Panc1 (cell line): ENCODE measurements around the gene TMEM163. TPM values are rescaled to one million over a fixed set of nuclear protein-coding genes. Genes with fewer than 3 reads are reported as not detected.

Source experiments
- ATAC-seq: fragments of 200-7000 bp; cut with Tn5 transposase; 2 replicates; pipeline ENCODE4 v1.9.1; 2020; ENCODE audit warnings: mild to moderate bottlenecking, moderate library complexity
- BruUV-seq: library from RNA; stranded (reverse); fragments of 400-500 nt; replicated peaks from 2 replicates; lab custom pipeline; 2021; lab: Mats Ljungman, UMichigan
- CTCF ChIA-PET: fragments of 300-600 bp; sonication (Branson Sonifier 250); formaldehyde crosslinking; loops from one replicate; lab custom pipeline; 2022; ENCODE audit warnings: antibody characterized with exemption; lab: Charles Lee
- POLR2A ChIA-PET: fragments of 300-600 bp; sonication (Branson Sonifier 250); formaldehyde crosslinking; loops from one replicate; lab custom pipeline; 2022; ENCODE audit warnings: antibody characterized with exemption; lab: Charles Lee
- DNase-seq: peaks from one replicate; pipeline ENCODE4 v3.0.0-alpha.2; 2010; ENCODE audit warnings: low read depth, low spot score
- H3K27ac ChIP-seq: 2 replicates; pipeline ENCODE4 v1.5.1; 2011; ENCODE audit warnings: mild to moderate bottlenecking, low read length, inconsistent platforms
- H3K27me3 ChIP-seq: fragments of 200-500 bp; sonication (Bioruptor generic); 2 replicates; pipeline ENCODE4 v1.6.0; 2014; ENCODE audit warnings: low read length, inconsistent platforms; ENCODE audit not compliant: control insufficient read depth, insufficient read depth
- H3K36me3 ChIP-seq: fragments of 200-500 bp; sonication (Bioruptor generic); 2 replicates; pipeline ENCODE4 v1.5.1; 2014; ENCODE audit warnings: inconsistent platforms, mild to moderate bottlenecking, low read length, moderate library complexity; ENCODE audit not compliant: control insufficient read depth, insufficient read depth
- H3K4me1 ChIP-seq: 2 replicates; pipeline ENCODE4 v1.5.1; 2011; ENCODE audit warnings: inconsistent platforms, mild to moderate bottlenecking, low read length, moderate library complexity; ENCODE audit not compliant: control insufficient read depth, insufficient read depth
- H3K4me3 ChIP-seq, 2 experiments: 2 replicates each; pipeline ENCODE4 v1.5.1; 2011 to 2012; ENCODE audit warnings: low read depth in 2 of 2, low read length in 2 of 2, mild to moderate bottlenecking in 2 of 2, inconsistent platforms in 1 of 2, moderate library complexity in 1 of 2
- H3K9me3 ChIP-seq: fragments of 200-500 bp; sonication (Bioruptor generic); 2 replicates; pipeline ENCODE4 v1.5.1; 2014; ENCODE audit warnings: low read depth, mild to moderate bottlenecking, inconsistent platforms, low read length, moderate library complexity; ENCODE audit not compliant: control insufficient read depth, insufficient read depth
- CTCF ChIP-seq: fragments of 450-650 bp; IDR thresholded peaks from 2 replicates; pipeline ENCODE4 v1.5.1; 2017; ENCODE audit warnings: mild to moderate bottlenecking
- POLR2AphosphoS5 ChIP-seq: IDR thresholded peaks from 2 replicates; pipeline ENCODE4 v1.6.1; 2012; ENCODE audit warnings: mild to moderate bottlenecking, low read depth, low read length, moderate library complexity
- REST ChIP-seq, 2 experiments: IDR thresholded peaks; 2 replicates each; pipeline ENCODE4 v1.6.1; 2011 to 2012; ENCODE audit warnings: low read depth in 2 of 2, control low read depth in 1 of 2, low read length in 1 of 2, mild to moderate bottlenecking in 1 of 2, moderate library complexity in 1 of 2; ENCODE audit not compliant: insufficient read depth in 1 of 2
- SIN3A ChIP-seq: IDR thresholded peaks from 2 replicates; pipeline ENCODE4 v1.6.1; 2012; ENCODE audit warnings: low read depth, mild to moderate bottlenecking, low read length, moderate library complexity, borderline replicate concordance; ENCODE audit not compliant: insufficient read depth
- TCF7L2 ChIP-seq: IDR thresholded peaks from 2 replicates; pipeline ENCODE4 v1.6.1; 2011; ENCODE audit warnings: mild to moderate bottlenecking, low read depth, low read length, inconsistent platforms
- in situ Hi-C: cut with HindIII; loops from 2 replicates; pipeline ENCODE4 v1.10.0; 2016; ENCODE audit warnings: low sequenced_read_pairs, low pct_unique_long_range_greater_than_20kb
- intact Hi-C: fragments of 100-400 bp; cut with micrococcal nuclease; formaldehyde crosslinking; loops from one replicate; pipeline ENCODE4 v1.10.0; 2022; ENCODE audit not compliant: unreplicated experiment
- total RNA-seq: library from RNA; stranded (reverse); gene quantifications from one replicate; pipeline ENCODE4 v1.2.1, GENCODE V29; 2021; ENCODE audit not compliant: unreplicated experiment

The TMEM163 gene
- total RNA-seq, 1 experiment from 2014 or later: not detected

- CTCF ChIA-PET: no interaction called here
- ATAC-seq: no peak
These were observed 169.7 kb downstream of the TMEM163 start for GRCh38 chr2:134549104-134549503.

GRCh38 chr2:134540990-134541389 lies 177.8 kb downstream of the TMEM163 start:
- ChIA-PET POLR2A (no interaction called here), CTCF (no interaction called here)
- BruUV-seq: no TSS peak
- Histone ChIP-seq H3K27ac (no peak overlapping the region), H3K27me3 (0 out of 2 replicates have a peak, but pooled peaks cover 3% of the 10 kb centered on the region), H3K36me3 (no peaks in the 10 kb centered on the region), H3K9me3 (no peaks in the 10 kb centered on the region), H3K4me1 (no peaks in the 10 kb centered on the region), H3K4me3 (no peak overlapping the region)
- TF ChIP-seq CTCF: no peak
- TF ChIP-seq SIN3A: no peak
- TF ChIP-seq POLR2AphosphoS5: no peak
- TF ChIP-seq REST (IDR thresholded peaks at IDR 0.05; ENCODE audit: insufficient read depth in 1 of 2, low read depth in 2 of 2, low read length in 1 of 2): no peak
- no peak for TF ChIP-seq TCF7L2
- ATAC-seq: no peak
- intact Hi-C loops (no loop called here), in situ Hi-C loops (no loop called here)
- DNase-seq: no peak

More at GRCh38 chr2:134549104-134549503, 169.7 kb downstream of the TMEM163 start:
- intact Hi-C loops (no loop called here), in situ Hi-C loops (no loop called here)
- no peak for DNase-seq
- POLR2A ChIA-PET: no interaction called here
- no TSS peak for BruUV-seq
- no peaks in the 10 kb centered on the region for H3K4me1 ChIP-seq
- no peak for TF ChIP-seq CTCF
- no peak for TF ChIP-seq SIN3A
- no peak for TF ChIP-seq REST (IDR thresholded peaks at IDR 0.05; ENCODE audit: insufficient read depth in 1 of 2, low read depth in 2 of 2, low read length in 1 of 2)
- TF ChIP-seq TCF7L2: no peak
- TF ChIP-seq POLR2AphosphoS5: no peak
- no peaks in the 10 kb centered on the region for H3K9me3 ChIP-seq
- no peak overlapping the region for H3K4me3 ChIP-seq
- H3K36me3 ChIP-seq: no peaks in the 10 kb centered on the region
- H3K27me3 ChIP-seq: peaks cover 5% of the 10 kb centered on the region; the same call in 1 of the 2 replicates
- H3K27ac ChIP-seq: no peak overlapping the region
